CD14-positive monocyte (primary cell): ENCODE data around the gene ZNF846. TPM values are rescaled to one million over a fixed set of nuclear protein-coding genes. Genes with fewer than 3 reads are reported as not detected.
A peak's percentile ranks its signal among the peaks of the same experiment; 100 is the strongest.

Experiments used
- DNase-seq, 3 donors: peaks; one replicate each; pipeline ENCODE4 v3.0.0-alpha.2; 2011 to 2022
- H2AFZ ChIP-seq: 2 replicates; pipeline ENCODE4 v1.6.0; 2012; ENCODE audit warnings: mild to moderate bottlenecking, low read depth, low read length, inconsistent platforms; ENCODE audit not compliant: insufficient read depth, poor library complexity, severe bottlenecking
- H3K27ac ChIP-seq, 2 donors: 1 replicate in 1 of 2; 2 replicates in 1 of 2; pipeline ENCODE4 v1.5.1; 2012 to 2013; ENCODE audit warnings: low read length in 2 of 2, control low read depth in 1 of 2, inconsistent platforms in 1 of 2, low read depth in 1 of 2, mild to moderate bottlenecking in 1 of 2
- H3K27me3 ChIP-seq, 2 donors: one replicate each; pipeline versions ENCODE4 v1.6.0 to v1.6.1; 2011 to 2013; ENCODE audit warnings: low read length in 2 of 2; ENCODE audit not compliant: control insufficient read depth in 2 of 2, insufficient read depth in 2 of 2
- H3K36me3 ChIP-seq, 2 donors: replicated peaks in 1 of 2; 1 replicate in 1 of 2; 2 replicates in 1 of 2; pipeline versions ENCODE4 v1.5.1 to v1.6.1; 2012 to 2013; ENCODE audit warnings: low read length in 2 of 2, control low read depth in 1 of 2, inconsistent platforms in 1 of 2, mild to moderate bottlenecking in 1 of 2; ENCODE audit not compliant: insufficient read depth in 2 of 2, control insufficient read depth in 1 of 2
- H3K4me1 ChIP-seq, 2 donors: 1 replicate in 1 of 2; 2 replicates in 1 of 2; pipeline versions ENCODE4 v1.5.1 to v1.6.1; 2012 to 2013; ENCODE audit warnings: low read length in 2 of 2, control low read depth in 1 of 2, inconsistent platforms in 1 of 2, mild to moderate bottlenecking in 1 of 2, moderate library complexity in 1 of 2; ENCODE audit not compliant: insufficient read depth in 2 of 2, control insufficient read depth in 1 of 2
- H3K4me2 ChIP-seq: replicated peaks from 2 replicates; pipeline ENCODE3; 2012; ENCODE audit warnings: low read length, moderate library complexity, mild to moderate bottlenecking; ENCODE audit not compliant: poor library complexity, severe bottlenecking; ENCODE audit errors: extremely low read depth
- H3K4me3 ChIP-seq, 3 experiments: fragments of 200-600 bp in 1 of 3; sonication (generic) in 1 of 3; replicated peaks in 1 of 3; 1 replicate in 2 of 3; 2 replicates in 1 of 3; pipeline ENCODE4 v1.5.1; 2011 to 2013; ENCODE audit warnings: low read length in 3 of 3, mild to moderate bottlenecking in 3 of 3, control low read depth in 2 of 3, low read depth in 2 of 3, inconsistent platforms in 1 of 3, moderate library complexity in 1 of 3
- H3K79me2 ChIP-seq: 2 replicates; pipeline ENCODE4 v1.6.0; 2012; ENCODE audit warnings: mild to moderate bottlenecking, control low read depth, inconsistent platforms, low read length, moderate library complexity; ENCODE audit not compliant: insufficient read depth
- H3K9ac ChIP-seq: 2 replicates; pipeline ENCODE4 v1.6.0; 2017; ENCODE audit warnings: low read length, mild to moderate bottlenecking; ENCODE audit not compliant: insufficient read depth, poor library complexity, severe bottlenecking
- H3K9me3 ChIP-seq, 2 donors: replicated peaks in 1 of 2; 1 replicate in 1 of 2; 2 replicates in 1 of 2; pipeline versions ENCODE4 v1.5.1 to v1.6.1; 2012 to 2013; ENCODE audit warnings: low read length in 2 of 2, control low read depth in 1 of 2; ENCODE audit not compliant: control insufficient read depth in 1 of 2, insufficient read depth in 1 of 2
- H4K20me1 ChIP-seq: 2 replicates; pipeline ENCODE4 v1.6.0; 2012; ENCODE audit warnings: mild to moderate bottlenecking, low read length, control low read depth, moderate library complexity; ENCODE audit not compliant: insufficient read depth
- H3K27ac Mint-ChIP-seq, 7 donors: one replicate each; pipeline ENCODE4 v1.8.0; 2020; ENCODE audit warnings: mild to moderate bottlenecking in 7 of 7, mixed read lengths in 7 of 7, moderate library complexity in 6 of 7, inconsistent platforms in 2 of 7
- H3K27me3 Mint-ChIP-seq, 3 donors: one replicate each; pipeline ENCODE4 v1.8.0; 2021 to 2022; ENCODE audit warnings: low read depth in 3 of 3, mild to moderate bottlenecking in 3 of 3, mixed read lengths in 3 of 3, moderate library complexity in 3 of 3, inconsistent platforms in 1 of 3
- H3K36me3 Mint-ChIP-seq, 2 donors: one replicate each; pipeline ENCODE4 v1.8.0; 2020; ENCODE audit warnings: mixed read lengths in 2 of 2, inconsistent platforms in 1 of 2, mild to moderate bottlenecking in 1 of 2
- H3K4me1 Mint-ChIP-seq: one replicate; pipeline ENCODE4 v1.8.0; 2020; ENCODE audit warnings: mild to moderate bottlenecking, mixed read lengths
- H3K4me3 Mint-ChIP-seq, 2 donors: one replicate each; pipeline ENCODE4 v1.8.0; 2020; ENCODE audit warnings: mild to moderate bottlenecking in 2 of 2, mixed read lengths in 2 of 2, moderate library complexity in 1 of 2
- H3K9me3 Mint-ChIP-seq, 7 donors: one replicate each; pipeline ENCODE4 v1.8.0; 2020 to 2022; ENCODE audit warnings: mixed read lengths in 7 of 7, mild to moderate bottlenecking in 6 of 7, moderate library complexity in 6 of 7, inconsistent platforms in 2 of 7
- WGBS: methylation state at CpG from one replicate; pipeline ENCODE4 v1.1.5; 2013; ENCODE audit warnings: missing lambda C conversion rate; ENCODE audit not compliant: insufficient coverage; 5-methylcytosine and 5-hydroxymethylcytosine counted together
- intact Hi-C, 2 donors: fragments of 100-400 bp; cut with micrococcal nuclease; formaldehyde crosslinking; loops; one replicate each; pipeline versions ENCODE4 v1.15.0 to v1.15.1; 2023
- polyA plus RNA-seq, 3 donors: library from polyadenylated mRNA; depleted of rRNA in 1 of 3; unstranded in 2 of 3; stranded (reverse) in 1 of 3; fragments of 300-500 nt in 2 of 3; fragments of >200 nt in 1 of 3; fragmentation: Illumina TruSeq in 2 of 3; gene quantifications; 1 replicate in 2 of 3; 2 replicates in 1 of 3; pipeline ENCODE4 v1.2.3, GENCODE V29; 2012 to 2021
- TF ChIP-seq, protein P1 (sequence below): fragments of 200-600 bp; IDR thresholded peaks from one replicate; pipeline ENCODE4 v1.8.0; 2022; ENCODE audit warnings: antibody characterized with exemption, mild to moderate bottlenecking

ZNF846 gene
- polyA plus RNA-seq, 3 donors: 2.5 to 6.9 (median 6.5) TPM

DNA sequence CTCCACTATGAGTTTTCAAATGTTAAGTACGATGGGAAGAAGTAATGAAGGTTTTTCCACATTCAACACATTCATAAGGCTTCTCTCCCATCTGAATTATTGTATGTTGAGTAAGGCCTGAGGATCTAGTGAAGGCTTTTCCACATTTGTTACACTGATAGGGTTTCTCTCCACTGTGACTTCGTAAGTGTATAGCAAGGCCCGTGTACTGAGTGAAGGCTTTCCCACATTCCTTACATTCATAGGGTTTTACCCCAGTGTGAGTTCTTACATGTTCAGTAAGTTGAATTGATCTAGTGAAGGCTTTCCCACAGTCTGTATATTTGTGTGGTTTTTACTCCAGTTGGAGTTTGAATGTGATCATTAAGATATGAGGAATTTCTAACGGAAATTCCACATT is 44.4 kb downstream of the ZNF846 start:
- no peaks in the 10 kb centered on the region for H3K36me3 ChIP-seq
- no peak for DNase-seq
- Mint-ChIP-seq H3K9me3 (peaks cover 0 to 26% (median 8%) of the 10 kb centered on the region in 7 donors), H3K36me3 (no peaks in the 10 kb centered on the region), H3K4me1 (peaks cover 16% of the 10 kb centered on the region), H3K27ac (no peak overlapping the region), H3K27me3 (peaks cover 0 to 2% (median 0%) of the 10 kb centered on the region in 3 donors), H3K4me3 (no peak overlapping the region)
- no peaks in the 10 kb centered on the region for H3K79me2 ChIP-seq
- no peaks in the 10 kb centered on the region for H3K27me3 ChIP-seq
- H2AFZ ChIP-seq: no peak overlapping the region
- intact Hi-C loops: no loop called here
- H3K9ac ChIP-seq: no peak overlapping the region
- H3K27ac ChIP-seq: no peak overlapping the region
- TF ChIP-seq, protein P1, sequence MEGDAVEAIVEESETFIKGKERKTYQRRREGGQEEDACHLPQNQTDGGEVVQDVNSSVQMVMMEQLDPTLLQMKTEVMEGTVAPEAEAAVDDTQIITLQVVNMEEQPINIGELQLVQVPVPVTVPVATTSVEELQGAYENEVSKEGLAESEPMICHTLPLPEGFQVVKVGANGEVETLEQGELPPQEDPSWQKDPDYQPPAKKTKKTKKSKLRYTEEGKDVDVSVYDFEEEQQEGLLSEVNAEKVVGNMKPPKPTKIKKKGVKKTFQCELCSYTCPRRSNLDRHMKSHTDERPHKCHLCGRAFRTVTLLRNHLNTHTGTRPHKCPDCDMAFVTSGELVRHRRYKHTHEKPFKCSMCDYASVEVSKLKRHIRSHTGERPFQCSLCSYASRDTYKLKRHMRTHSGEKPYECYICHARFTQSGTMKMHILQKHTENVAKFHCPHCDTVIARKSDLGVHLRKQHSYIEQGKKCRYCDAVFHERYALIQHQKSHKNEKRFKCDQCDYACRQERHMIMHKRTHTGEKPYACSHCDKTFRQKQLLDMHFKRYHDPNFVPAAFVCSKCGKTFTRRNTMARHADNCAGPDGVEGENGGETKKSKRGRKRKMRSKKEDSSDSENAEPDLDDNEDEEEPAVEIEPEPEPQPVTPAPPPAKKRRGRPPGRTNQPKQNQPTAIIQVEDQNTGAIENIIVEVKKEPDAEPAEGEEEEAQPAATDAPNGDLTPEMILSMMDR: no peak
- H3K9me3 ChIP-seq: peaks cover 5 to 11% of the 10 kb centered on the region in 2 donors
- H3K4me3 ChIP-seq: no peak overlapping the region
- peaks cover 4 to 17% of the 10 kb centered on the region in 2 donors for H3K4me1 ChIP-seq
- no peak overlapping the region for H3K4me2 ChIP-seq
- H4K20me1 ChIP-seq: no peaks in the 10 kb centered on the region
- no CpG with 5 or more reads among the region's 4 CpGs for WGBS

DNA sequence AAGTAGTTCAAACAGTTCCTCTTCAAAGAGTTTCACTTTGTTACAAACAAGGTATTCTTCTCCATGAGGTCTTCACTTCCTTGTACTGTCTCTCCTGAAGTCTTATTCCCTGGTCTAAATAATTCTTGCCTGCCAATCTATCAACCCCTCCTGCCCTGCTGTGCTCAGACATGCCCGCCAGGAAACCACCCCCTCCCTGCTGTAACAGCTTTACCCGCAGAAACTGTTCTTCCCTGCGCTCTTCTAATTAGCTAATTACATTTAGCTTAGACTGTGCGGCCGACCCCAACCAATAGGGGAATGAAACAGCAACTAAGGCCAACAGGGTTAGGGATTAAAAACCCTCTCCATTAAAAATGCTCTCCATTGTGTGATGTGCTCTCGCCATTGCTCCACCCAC is 46.7 kb downstream of the ZNF846 start:
- no peaks in the 10 kb centered on the region for H4K20me1 ChIP-seq
- H3K9ac ChIP-seq: peak overlapping the region; percentile 53
- peak overlapping the region; percentile 89 for H2AFZ ChIP-seq
- peak overlapping the region in 1 of 2 donors; percentile 77 for H3K27ac ChIP-seq
- H3K4me1 Mint-ChIP-seq: peaks cover 16% of the 10 kb centered on the region
- intact Hi-C loops: no loop called here
- H3K4me3 ChIP-seq: peak overlapping the region in 2 of 3 experiments; percentile 58 to 69
- H3K27ac Mint-ChIP-seq: peak overlapping the region; percentile 68 to 93 (median 85)
- WGBS: 25% methylated on average over 4 of the region's 6 CpGs
- peak overlapping the region; percentile 65 for H3K4me2 ChIP-seq
- peaks cover 4 to 17% of the 10 kb centered on the region in 2 donors for H3K4me1 ChIP-seq
- H3K79me2 ChIP-seq: no peaks in the 10 kb centered on the region
- peaks cover 5 to 11% of the 10 kb centered on the region in 2 donors for H3K9me3 ChIP-seq
- TF ChIP-seq, protein P1: no peak
- H3K27me3 Mint-ChIP-seq: peaks cover 0 to 2% (median 0%) of the 10 kb centered on the region in 3 donors
- no peaks in the 10 kb centered on the region for H3K36me3 Mint-ChIP-seq
- no peaks in the 10 kb centered on the region for H3K27me3 ChIP-seq
- peak in 2 of 3 donors; percentile 2 to 12 for DNase-seq
- peak overlapping the region; percentile 82 to 97 for H3K4me3 Mint-ChIP-seq
- peaks cover 3 to 33% (median 11%) of the 10 kb centered on the region in 7 donors for H3K9me3 Mint-ChIP-seq
- no peaks in the 10 kb centered on the region for H3K36me3 ChIP-seq
